GM21360 (cell line): ENCODE measurements around the gene AP1S1.

Source experiments
- ATAC-seq: cut with Tn5 transposase; IDR thresholded peaks from one replicate; pipeline ENCODE4 v1.9.1; 2021; ENCODE audit warnings: mild to moderate bottlenecking, moderate library complexity; ENCODE audit not compliant: unreplicated experiment

The AP1S1 gene

DNA sequence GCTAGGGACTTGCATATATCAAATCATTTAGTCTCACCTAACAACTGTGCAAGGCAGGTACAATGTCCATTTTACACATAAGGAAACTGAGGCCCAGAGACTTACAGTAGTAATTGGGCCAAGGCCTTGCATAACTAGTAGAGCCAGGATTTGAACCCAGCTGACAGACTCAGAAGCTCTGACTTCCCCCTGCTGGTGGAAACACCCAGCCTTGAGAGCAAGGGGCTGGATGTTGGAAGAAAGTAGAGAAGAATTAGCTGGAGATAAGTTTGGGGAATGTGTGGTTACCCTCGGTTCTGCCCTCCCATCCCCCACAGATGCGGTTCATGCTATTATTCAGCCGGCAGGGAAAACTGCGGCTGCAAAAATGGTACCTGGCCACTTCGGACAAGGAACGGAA lies 2.0 kb downstream of the AP1S1 start:
- ATAC-seq: no peak

DNA sequence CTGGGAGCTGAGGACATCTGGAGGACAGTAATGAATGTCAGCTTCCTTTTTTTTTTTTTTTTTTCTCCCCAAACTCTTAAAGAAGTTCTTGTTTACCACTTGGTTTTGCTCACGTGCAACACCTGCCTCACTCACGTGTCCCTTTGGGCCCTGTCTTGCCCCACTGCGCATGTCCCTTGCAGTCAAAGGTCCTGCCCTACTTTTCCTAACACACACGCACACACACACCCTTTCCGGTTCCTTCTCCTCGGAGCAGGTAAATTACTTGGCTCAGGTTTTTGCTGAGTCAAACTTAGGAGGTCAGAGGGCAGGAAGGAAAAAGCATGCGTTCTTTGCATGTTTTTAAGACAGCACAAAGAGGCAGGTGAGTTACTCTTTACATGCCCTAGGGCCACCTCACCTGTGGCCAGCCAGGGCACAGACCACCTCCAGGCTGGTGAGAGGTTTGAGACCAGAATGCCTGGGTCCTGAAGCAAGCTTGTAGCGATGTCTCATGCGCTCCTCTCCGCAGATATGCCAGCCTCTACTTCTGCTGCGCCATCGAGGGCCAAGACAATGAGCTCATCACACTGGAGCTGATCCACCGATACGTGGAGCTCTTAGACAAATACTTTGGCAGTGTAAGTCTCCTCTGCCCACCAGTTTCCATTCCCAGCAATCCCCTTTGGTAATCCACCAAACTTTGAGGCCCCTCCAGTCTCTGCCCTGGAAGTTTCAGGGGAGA lies 2.8 kb downstream of the AP1S1 start:
- ATAC-seq: no peak

DNA sequence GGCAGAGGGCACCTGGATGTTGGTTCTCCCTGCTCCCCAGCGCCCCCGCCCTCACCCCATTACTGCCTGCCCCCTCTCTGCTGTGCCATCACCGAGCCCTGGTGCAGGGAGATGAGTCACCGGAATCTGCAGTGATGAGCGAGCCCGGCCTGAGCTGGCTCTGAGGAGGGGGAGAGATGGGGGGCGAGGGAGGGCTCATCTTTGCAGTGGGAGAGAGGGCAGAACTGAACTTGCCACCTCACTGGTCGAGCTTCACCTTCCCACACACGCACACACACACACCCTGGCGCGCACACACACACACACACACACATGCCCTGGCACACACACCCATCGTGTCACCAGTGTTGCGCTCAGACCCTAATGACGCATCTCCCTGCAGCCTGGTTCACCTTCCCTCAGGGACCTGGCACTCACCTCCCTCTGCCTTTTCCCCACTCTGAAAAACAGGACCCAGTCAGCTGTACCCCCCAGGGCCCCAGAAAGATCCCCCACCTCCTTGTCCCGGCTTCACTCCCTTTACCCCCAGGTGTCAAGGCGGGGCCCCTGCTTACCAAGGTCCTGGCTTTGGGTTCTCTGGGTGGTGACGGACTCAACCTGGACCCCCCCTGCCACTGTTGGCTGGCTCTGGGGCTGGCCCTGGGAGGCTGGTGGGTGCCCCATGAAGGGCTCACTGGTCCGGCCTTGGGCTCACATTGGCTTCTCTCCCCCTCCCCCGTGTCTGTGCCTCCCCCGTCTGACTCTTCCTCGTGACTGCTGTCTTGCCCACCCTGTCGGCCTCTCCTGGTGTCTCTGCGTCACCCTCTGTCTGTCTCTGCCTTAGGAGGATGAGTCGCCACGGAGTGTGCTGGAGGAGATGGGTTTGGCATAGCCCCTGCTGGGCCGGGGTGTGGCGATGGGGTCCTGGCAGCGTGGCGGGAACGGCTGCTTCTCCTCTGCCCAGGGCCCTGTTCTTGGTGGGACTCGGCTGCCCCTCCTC lies 5.7 kb downstream of the AP1S1 start:
- ATAC-seq: no peak

DNA sequence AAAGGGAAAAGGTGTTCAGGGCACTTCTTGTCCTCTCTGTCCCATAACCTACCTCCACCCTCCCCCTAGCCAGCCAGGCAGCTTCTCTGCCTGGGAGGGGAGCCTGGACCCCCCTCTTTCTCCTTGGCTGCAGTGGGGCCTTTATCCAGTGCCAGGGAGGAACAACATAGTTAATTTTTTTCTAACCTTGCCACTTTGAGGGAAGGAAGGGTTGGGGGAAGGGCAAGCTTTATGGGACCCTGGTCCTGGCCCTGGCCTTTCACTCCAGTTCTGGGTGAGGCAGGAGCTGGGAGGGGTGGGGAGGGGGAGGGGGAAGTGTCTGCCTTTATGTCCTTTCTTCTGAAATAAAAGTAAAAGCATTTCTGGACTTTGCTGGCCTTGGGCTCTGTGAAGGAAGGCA lies 6.6 kb downstream of the AP1S1 start:
- ATAC-seq: no peak

DNA sequence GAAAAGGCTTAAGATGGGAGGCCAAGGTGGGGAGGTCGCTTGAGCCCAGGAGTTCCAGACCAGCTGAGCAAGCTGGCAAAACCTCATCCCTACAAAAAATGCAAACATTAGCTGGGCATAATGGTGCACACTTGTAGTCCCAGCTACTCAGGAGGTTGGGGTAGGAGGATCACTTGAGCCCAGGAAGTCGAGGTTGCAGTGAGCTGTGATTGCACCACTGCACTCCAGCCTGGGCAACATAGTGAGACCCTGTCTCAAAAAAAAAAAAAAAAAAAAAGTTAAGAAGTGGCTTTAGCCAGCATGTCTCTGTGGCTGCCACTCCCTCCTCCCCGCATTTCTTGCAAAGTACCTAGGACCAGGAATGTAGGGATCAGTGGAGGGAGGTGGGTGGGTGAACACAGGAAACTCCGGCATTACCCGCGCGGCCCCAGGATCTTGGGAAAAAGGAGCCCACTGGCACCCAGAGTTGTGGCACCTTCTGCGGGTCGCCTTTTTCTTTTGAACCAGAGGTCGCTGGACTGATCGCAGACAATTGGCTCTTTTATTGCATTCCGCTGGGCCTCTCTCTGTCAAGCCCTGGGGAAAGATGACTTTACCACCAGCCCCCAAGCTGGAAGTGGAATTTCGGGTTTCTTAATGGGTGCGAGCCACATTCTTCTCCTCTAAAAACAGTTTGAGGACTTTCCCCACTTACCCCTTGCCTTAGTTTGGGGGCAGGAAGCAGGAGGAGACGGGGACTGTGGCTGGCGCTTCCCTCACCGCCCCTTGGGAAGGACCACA lies 7.6 kb downstream of the AP1S1 start:
- no peak for ATAC-seq

- no peak for ATAC-seq
Observed at GRCh38 chr7:101162551-101163278, 8.4 kb downstream of the AP1S1 start.

DNA sequence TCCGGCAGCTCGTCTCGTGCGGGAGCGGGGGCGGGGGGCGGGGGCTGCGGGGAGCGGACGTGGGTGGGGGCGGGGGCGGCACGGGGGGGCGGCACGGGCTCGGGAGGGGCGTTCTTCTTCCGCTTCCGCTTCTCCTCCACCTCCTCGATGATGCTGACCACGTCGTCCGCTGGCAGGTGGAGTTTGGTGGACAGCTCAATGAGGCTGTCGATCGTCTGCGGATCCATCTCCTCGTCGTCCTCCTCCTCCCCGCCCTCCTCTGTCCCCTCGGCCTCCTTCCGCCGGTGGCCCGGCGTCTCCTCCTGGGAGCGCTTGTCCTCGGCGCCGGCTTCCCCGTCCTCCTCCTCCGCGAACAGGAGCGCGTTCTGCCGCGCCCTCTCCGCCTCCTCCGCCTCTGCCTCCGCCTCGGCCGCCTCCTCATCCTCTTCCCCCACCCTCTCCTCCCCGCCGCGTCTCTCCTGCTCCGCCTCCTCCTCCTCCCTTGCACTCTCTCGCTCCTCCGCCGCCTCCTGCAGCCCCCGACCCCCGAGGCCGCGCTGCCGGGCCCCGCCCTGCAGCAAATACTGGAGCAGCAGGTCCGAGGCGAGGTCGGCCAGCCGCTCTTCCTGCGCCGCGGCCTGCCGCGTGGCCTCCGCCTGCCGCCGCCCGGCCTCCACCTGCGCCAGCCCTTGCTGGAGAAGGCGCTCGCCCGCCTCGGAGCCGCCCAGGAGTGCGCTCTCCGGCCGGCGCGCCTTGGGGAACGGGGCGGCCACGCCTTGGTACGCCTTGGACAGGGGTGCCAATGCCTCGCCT lies 9.2 kb downstream of the AP1S1 start:
- no peak for ATAC-seq

GRCh38 chr7:101164071-101164840 lies 10.0 kb downstream of the AP1S1 start:
- no peak for ATAC-seq

DNA sequence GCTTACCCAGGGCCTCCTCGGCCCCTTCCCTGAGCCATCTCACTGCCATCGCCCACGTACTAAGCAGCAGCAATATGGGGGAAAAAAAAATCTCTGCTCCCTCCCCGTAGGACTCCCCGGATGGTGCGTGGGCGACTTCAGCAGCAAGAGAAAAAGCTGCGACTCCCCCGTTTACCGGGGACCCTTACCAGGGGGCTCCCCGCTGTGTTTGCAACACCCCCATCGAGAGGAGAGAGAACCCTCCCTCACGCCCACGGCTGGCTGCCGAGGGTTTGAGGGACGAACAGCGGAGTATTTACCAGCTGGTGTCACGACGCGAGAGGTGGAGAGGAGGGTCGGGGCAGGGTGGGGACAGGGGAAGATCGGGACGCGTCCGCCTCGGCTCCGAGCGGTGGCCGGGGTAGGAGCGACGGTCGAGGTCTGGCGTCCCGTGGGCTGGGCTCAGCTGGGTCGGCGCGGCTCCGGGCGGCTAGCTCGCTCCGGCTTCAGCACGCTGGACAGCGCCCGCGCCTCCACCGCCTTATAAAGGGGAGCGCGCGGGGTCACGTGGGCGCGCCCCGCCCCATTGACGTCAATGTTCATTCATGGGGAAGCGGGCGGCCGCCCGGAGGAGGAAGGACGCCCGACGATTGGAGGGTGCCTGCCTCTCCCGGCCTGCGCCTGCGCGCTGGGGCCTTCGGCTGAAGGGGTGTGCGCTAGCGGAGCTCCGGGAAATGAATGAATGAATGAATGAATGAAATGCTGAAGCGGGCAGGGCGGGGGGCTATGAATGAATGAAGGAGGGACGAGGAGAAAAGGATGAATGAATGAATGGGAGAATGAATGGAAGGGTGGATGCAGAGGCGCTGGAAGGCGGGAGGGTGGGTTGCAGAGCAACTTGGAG lies 11.0 kb downstream of the AP1S1 start, which contains the start of gene VGF:
Gene VGF, minus strand, starts transcription at position 495 of the 883 bp plus-strand sequence. CDS start 726 bp downstream, outside the sequence.
- peak; percentile 60 for ATAC-seq

DNA sequence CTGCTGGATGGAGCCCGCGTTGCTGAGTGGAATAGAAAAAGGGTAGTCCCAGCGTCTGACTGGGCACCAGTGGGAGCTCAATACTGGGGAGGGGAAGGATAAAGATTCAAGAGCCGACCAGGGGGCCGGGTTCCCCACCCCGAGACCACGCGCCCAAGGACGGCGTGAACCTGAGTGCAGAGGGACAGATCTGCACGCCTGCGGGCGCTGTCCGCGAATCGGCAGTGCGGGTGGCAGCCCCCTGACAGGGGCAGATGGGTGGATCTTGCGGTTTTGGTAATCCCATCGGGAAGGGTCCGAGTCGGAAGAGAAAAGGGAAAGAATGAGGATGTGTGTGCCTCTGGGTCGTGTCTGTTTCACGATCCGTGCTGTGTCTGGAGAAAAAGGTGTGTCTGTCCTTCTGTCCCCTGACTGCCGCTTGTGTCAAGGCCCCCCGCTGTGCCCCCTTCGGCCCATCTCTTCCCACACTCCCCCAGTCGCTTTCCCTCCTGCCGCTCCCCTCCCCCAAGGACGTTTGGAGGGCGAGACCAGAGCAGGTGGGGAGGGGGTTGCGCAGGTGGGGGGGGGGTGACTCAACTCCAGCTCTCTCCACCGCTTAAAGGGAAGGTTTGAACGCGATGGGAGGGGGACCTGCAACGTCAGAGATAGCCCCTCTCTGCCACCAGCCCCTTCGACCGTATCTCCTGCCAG lies 11.8 kb downstream of the AP1S1 start:
- no peak for ATAC-seq

GRCh38 chr7:101166648-101166908 lies 12.3 kb downstream of the AP1S1 start:
- ATAC-seq: no peak

DNA sequence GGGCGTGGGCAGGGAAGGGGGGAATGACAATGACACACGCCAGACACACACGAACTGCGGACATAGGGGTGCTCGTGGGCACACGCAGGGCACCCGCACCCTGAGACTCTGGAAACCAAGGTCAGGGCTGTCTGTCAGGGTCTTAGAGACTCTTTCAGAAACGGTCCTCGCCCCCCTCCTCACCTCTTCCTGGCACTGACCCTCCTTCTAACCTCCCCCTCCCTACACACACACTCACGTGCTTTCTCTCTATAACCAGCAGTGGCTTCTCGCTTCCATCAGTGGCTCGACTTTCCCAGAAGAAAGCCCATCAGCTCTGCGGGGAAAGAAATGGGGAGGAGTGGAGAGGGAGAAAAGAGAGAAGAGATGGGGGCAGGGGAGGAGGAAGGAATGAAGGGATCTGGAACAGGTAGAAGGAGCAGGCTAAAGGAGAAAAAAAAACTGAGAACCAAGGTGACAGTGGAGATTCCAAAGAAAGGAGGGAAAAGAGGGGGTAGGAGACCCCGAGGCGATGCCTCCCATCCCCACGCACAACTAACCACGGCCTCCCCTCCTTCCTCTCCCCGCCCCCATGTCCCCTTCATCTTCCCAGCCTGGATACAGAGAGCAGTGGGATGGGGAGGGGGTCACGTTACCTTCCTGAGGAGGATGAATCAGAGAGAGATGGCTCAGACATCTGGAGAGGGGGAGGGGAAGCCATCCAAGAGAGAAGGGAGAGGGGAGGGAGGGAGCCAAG lies 12.8 kb downstream of the AP1S1 start:
- no peak for ATAC-seq

DNA sequence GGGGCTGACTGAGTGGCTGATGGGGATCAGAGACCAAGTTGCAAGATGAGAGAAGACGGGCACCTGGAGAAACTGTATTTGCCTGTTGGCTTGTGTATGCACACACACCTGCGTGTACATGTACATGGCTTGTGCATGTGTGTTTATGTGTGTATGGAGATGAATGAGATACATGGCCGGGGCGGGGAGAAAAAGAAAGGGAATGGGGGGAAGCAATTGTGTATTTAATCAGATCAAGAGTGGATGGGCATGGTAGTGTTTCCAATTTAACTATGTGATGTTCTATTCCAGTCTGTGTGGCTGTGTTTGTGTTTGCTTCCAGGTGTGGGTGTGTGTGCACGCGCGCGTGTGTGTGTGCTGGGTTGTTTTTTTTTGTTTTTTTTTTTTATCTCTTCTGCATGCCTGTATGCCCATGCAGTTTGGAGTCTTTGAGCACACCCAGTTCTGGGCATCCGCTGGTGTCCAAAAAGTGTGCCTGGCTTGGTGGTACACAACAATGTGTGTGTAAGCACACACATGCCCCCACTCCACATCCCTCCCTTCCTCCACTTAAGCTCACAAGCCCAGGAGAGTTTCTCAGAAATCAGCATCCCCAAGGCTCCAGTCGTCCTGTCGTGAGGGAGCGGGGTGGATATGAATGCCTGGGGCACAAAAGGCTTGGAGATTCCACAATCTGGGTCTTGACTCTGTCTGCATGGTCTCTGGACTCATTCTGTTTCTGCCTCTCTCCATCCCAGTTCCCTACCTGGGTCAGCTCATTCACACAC lies 13.6 kb downstream of the AP1S1 start:
- no peak for ATAC-seq

DNA sequence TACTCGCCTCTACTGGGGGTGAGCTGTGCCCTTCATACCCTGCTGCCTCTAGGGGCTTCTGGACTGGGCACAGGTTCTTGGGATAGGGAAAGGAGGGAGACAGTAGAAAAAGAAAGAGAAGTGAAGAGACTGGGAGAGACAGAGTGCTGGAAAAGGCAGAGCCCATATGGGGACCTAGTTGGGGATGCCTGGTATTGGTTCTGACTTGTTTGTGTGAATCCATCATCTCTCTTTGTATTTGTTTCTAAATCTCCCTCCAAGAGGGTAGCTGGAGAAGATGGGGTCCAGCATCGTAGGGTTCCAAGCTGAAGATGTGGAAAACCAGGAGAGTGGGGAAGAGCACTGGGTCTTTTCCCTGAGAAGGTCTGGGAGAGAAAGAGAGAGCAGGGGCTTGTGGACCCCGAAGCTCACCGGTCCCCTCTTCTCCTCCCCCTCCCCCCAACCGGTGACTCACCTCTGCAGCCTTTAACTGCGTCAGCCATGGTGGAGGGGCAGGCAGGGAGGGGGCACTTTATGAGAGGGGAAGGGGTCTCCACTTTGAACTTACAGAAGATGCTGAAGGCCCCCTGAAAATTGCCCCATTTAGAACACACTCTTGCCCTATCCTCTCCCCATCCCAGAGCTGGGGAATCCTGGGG lies 14.3 kb downstream of the AP1S1 start:
- ATAC-seq: no peak

- no peak for ATAC-seq
Observed at GRCh38 chr7:101169110-101169837, 15.0 kb downstream of the AP1S1 start.
